ENCODE measurements around the gene CYP27B1.

Gene CYP27B1

DNA sequence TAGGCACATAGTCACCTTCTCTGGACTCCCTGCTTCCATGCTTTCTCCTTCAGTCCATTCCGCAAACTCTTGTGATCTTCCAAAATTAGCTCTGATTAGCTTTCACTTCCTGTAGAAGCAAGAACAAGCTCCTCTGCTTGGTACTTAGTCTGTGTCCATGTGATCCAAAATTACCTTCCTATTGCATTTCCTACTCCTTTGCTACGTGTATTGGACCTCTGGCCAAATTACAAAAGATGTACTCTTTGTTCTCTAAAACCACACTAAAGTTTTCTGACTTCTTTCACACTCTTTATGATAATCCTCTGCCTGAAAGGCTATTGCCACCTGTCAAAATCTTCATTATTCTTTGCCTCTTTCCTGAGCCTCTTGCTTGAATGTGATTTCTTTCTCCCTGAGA is 14.9 kb upstream of the CYP27B1 start:
- peaks cover 5% of the 10 kb centered on the region for H3K4me1 ChIP-seq (ENCODE audit: insufficient read depth, poor library complexity, severe bottlenecking)
- no peaks in the 10 kb centered on the region for H3K9me3 ChIP-seq (ENCODE audit: severe bottlenecking)
- peaks cover 30% of the 10 kb centered on the region for H3K36me3 ChIP-seq (ENCODE audit: low read depth)
- H3K27ac ChIP-seq (ENCODE audit: poor library complexity, severe bottlenecking), result no peak overlapping the region
- ATAC-seq (ENCODE audit: low read depth), result no peak
- no peaks in the 10 kb centered on the region for H3K27me3 ChIP-seq (ENCODE audit: insufficient read depth, poor library complexity, severe bottlenecking)
- H3K4me3 ChIP-seq (ENCODE audit: severe bottlenecking), result no peak overlapping the region
- TF ChIP-seq, protein P1, sequence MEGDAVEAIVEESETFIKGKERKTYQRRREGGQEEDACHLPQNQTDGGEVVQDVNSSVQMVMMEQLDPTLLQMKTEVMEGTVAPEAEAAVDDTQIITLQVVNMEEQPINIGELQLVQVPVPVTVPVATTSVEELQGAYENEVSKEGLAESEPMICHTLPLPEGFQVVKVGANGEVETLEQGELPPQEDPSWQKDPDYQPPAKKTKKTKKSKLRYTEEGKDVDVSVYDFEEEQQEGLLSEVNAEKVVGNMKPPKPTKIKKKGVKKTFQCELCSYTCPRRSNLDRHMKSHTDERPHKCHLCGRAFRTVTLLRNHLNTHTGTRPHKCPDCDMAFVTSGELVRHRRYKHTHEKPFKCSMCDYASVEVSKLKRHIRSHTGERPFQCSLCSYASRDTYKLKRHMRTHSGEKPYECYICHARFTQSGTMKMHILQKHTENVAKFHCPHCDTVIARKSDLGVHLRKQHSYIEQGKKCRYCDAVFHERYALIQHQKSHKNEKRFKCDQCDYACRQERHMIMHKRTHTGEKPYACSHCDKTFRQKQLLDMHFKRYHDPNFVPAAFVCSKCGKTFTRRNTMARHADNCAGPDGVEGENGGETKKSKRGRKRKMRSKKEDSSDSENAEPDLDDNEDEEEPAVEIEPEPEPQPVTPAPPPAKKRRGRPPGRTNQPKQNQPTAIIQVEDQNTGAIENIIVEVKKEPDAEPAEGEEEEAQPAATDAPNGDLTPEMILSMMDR (IDR thresholded peaks at IDR 0.05; ENCODE audit: poor library complexity, severe bottlenecking), result no peak
- no peak for DNase-seq (ENCODE audit: low spot score)

DNA sequence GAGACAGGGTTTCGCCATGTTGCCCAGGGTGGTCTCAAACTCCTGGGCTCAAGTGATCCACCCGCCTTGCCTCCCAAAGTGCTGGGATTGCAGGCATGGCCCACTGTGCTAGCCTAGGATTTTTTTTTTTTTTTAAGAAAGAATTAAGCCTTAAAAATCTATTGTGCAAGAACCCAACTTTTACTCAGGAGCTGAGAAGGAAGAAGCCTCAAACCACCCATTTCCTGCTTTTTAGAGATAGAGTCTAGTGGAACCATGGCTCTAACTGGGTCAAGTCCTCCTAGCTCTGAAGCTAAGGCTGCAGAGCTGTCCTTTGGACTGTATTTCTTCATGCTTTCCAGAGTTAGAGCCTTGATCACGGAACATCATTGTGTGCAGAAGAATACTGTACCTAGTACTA is 14.4 kb upstream of the CYP27B1 start:
- ATAC-seq (ENCODE audit: low read depth), result no peak
- no peak overlapping the region for H3K4me3 ChIP-seq (ENCODE audit: severe bottlenecking)
- H3K27ac ChIP-seq (ENCODE audit: poor library complexity, severe bottlenecking), result no peak overlapping the region
- H3K4me1 ChIP-seq (ENCODE audit: insufficient read depth, poor library complexity, severe bottlenecking), result peaks cover 5% of the 10 kb centered on the region
- H3K27me3 ChIP-seq (ENCODE audit: insufficient read depth, poor library complexity, severe bottlenecking), result no peaks in the 10 kb centered on the region
- H3K9me3 ChIP-seq (ENCODE audit: severe bottlenecking), result no peaks in the 10 kb centered on the region
- H3K36me3 ChIP-seq (ENCODE audit: low read depth), result peaks cover 25% of the 10 kb centered on the region
- TF ChIP-seq, protein P1 (IDR thresholded peaks at IDR 0.05; ENCODE audit: poor library complexity, severe bottlenecking), result no peak
- DNase-seq (ENCODE audit: low spot score), result no peak

DNA sequence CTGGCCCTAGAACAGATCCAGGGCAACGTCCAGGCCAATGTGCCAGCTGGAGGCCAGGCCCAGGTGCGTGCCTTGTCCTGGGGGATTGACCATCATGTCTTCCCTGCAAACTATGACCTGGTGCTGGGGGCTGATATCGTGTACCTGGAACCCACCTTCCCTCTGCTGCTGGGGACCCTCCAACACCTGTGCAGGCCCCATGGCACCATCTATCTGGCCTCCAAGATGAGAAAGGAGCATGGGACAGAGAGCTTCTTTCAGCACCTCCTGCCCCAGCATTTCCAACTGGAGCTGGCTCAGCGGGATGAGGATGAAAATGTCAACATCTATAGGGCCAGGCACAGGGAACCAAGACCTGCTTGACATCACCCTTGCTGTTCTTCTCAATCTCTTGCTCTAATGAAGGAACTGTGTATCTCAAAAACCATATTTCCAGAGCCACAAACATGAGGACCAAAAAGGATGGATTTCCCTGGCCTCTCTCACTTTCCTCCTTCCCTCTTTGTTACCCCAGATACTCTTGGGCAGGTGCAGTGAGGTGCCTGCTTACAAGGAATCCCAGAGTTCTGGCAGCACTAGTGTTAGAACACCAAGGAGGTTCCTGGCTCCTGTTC is 13.5 kb upstream of the CYP27B1 start:
- no peak overlapping the region for H3K27ac ChIP-seq (ENCODE audit: poor library complexity, severe bottlenecking)
- H3K9me3 ChIP-seq (ENCODE audit: severe bottlenecking), result no peaks in the 10 kb centered on the region
- ATAC-seq (ENCODE audit: low read depth), result no peak
- DNase-seq (ENCODE audit: low spot score), result no peak
- peaks cover 5% of the 10 kb centered on the region for H3K4me1 ChIP-seq (ENCODE audit: insufficient read depth, poor library complexity, severe bottlenecking)
- H3K27me3 ChIP-seq (ENCODE audit: insufficient read depth, poor library complexity, severe bottlenecking), result no peaks in the 10 kb centered on the region
- H3K36me3 ChIP-seq (ENCODE audit: low read depth), result peaks cover 20% of the 10 kb centered on the region
- no peak overlapping the region for H3K4me3 ChIP-seq (ENCODE audit: severe bottlenecking)
- TF ChIP-seq, protein P1 (IDR thresholded peaks at IDR 0.05; ENCODE audit: poor library complexity, severe bottlenecking), result no peak

DNA sequence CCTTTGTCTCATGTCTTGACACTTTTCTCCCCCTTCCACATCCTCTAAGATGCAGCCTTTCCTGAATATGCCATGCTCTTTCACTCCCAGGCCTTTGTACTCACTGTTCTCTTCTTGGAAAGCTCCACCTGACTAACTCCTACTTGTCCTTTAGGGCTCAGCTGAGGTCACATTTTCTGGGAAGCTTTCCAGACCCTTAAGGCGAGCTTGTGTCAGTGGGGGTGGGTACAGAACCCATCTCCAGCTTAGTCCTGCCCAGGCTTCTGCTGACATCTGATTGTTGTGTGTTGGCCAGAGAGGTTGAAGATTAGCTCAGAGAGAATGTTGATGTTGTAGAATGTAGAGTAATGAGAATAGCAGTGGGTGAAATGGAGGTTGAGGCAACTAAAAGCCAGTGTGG is 12.9 kb upstream of the CYP27B1 start:
- ATAC-seq (ENCODE audit: low read depth) (no peak), DNase-seq (ENCODE audit: low spot score) (no peak)
- H3K27me3 ChIP-seq (ENCODE audit: insufficient read depth, poor library complexity, severe bottlenecking), result no peaks in the 10 kb centered on the region
- H3K27ac ChIP-seq (ENCODE audit: poor library complexity, severe bottlenecking), result no peak overlapping the region
- H3K4me1 ChIP-seq (ENCODE audit: insufficient read depth, poor library complexity, severe bottlenecking), result peaks cover 5% of the 10 kb centered on the region
- H3K4me3 ChIP-seq (ENCODE audit: severe bottlenecking), result no peak overlapping the region
- no peaks in the 10 kb centered on the region for H3K9me3 ChIP-seq (ENCODE audit: severe bottlenecking)
- TF ChIP-seq, protein P1 (IDR thresholded peaks at IDR 0.05; ENCODE audit: poor library complexity, severe bottlenecking), result no peak
- H3K36me3 ChIP-seq (ENCODE audit: low read depth), result peaks cover 15% of the 10 kb centered on the region

DNA sequence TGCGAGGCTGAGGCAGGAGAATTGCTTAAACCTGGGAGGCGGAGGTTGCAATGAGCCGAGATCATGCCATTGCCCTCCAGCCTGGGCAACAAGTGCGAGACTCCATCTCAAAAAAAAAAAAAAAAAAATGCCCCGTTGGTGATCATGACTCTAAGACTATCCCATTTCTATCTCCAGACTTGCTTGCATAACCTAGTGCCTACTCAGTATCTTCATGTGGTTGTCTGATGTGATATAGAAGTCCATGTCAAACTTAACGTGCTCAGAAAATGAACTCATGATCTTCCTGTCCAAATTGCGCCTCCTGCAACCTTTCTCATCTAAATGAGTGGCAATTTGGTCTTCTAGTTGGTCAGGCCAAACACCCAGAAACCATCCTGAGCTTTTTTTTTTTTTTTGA is 11.0 kb upstream of the CYP27B1 start:
- H3K27me3 ChIP-seq (ENCODE audit: insufficient read depth, poor library complexity, severe bottlenecking), result no peaks in the 10 kb centered on the region
- DNase-seq (ENCODE audit: low spot score), result no peak
- H3K4me1 ChIP-seq (ENCODE audit: insufficient read depth, poor library complexity, severe bottlenecking), result no peaks in the 10 kb centered on the region
- no peak overlapping the region for H3K27ac ChIP-seq (ENCODE audit: poor library complexity, severe bottlenecking)
- H3K4me3 ChIP-seq (ENCODE audit: severe bottlenecking), result no peak overlapping the region
- H3K9me3 ChIP-seq (ENCODE audit: severe bottlenecking), result no peaks in the 10 kb centered on the region
- peaks cover 16% of the 10 kb centered on the region; the same call in 1 of the 2 replicates for H3K36me3 ChIP-seq (ENCODE audit: low read depth)
- ATAC-seq (ENCODE audit: low read depth), result no peak
- TF ChIP-seq, protein P1 (IDR thresholded peaks at IDR 0.05; ENCODE audit: poor library complexity, severe bottlenecking), result no peak

Data from RWPE2 (cell line).